SJCRH30 (cell line): ENCODE data around the gene SSU72. TPM values are rescaled to one million over a fixed set of nuclear protein-coding genes. Genes with fewer than 3 reads are reported as not detected.
A peak's percentile ranks its signal among the peaks of the same experiment; 100 is the strongest.
"Not testable (repeated sequence)": the region's sequence is repeated elsewhere in the genome, so short reads cannot be mapped to it uniquely, and the experiment has no call there.

Experiments
- DNase-seq, 2 experiments: peaks; one replicate each; pipeline ENCODE4 v3.0.0-alpha.2; 2015 to 2020
- H3K27ac ChIP-seq: fragments of 250-450 bp; sonication (Bioruptor Pico); 2 replicates; pipeline ENCODE4 v1.5.1; 2020; ENCODE audit warnings: mild to moderate bottlenecking, moderate library complexity
- H3K27me3 ChIP-seq: fragments of 250-450 bp; sonication (Bioruptor Pico); 2 replicates; pipeline ENCODE4 v1.5.1; 2020; ENCODE audit warnings: mild to moderate bottlenecking, moderate library complexity
- H3K36me3 ChIP-seq: fragments of 250-450 bp; sonication (Bioruptor Pico); 2 replicates; pipeline ENCODE4 v1.5.1; 2020; ENCODE audit warnings: mild to moderate bottlenecking, moderate library complexity
- H3K4me1 ChIP-seq: fragments of 250-450 bp; sonication (Bioruptor Pico); 2 replicates; pipeline ENCODE4 v1.5.1; 2020; ENCODE audit warnings: mild to moderate bottlenecking, moderate library complexity
- H3K4me3 ChIP-seq: fragments of 250-450 bp; sonication (Bioruptor Pico); 2 replicates; pipeline ENCODE4 v1.5.1; 2020; ENCODE audit warnings: mild to moderate bottlenecking, moderate library complexity
- H3K9me3 ChIP-seq: fragments of 250-450 bp; sonication (Bioruptor Pico); replicated peaks from 2 replicates; pipeline ENCODE4 v1.5.1; 2020; ENCODE audit warnings: mild to moderate bottlenecking, moderate library complexity
- total RNA-seq: library from RNA; depleted of rRNA; stranded (reverse); fragments of >200 nt; shearing (Covaris generic); gene quantifications from 2 replicates; pipeline ENCODE4 v1.2.3, GENCODE V29; 2014

The SSU72 gene
- total RNA-seq, 1 experiment from 2014 or later, result 267 TPM

DNA sequence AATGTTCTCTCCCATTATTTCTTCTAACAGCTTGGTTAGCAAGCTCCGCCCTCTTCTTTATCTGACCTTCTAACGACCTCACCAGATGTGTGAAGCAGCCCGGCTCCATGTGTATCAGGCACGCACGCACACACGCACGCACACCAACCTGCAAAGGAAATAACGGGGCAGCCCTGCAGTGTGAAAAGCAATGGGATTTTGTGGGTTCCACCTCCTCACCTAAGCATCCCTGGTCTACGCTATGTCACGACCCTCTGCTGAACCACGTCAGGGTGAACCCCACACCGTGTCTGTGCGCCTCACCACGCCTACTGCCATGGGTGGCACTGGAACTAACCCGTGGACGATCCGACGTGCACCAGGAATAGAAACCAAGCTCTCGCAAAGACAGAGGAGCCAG lies 10.4 kb downstream of the SSU72 start:
- Histone ChIP-seq H3K4me1 (peaks cover 47% of the 10 kb centered on the region), H3K27me3 (no peaks in the 10 kb centered on the region), H3K4me3 (no peak overlapping the region), H3K9me3 (no peaks in the 10 kb centered on the region), H3K36me3 (peaks cover 74% of the 10 kb centered on the region), H3K27ac (no peak overlapping the region)
- no peak for DNase-seq

DNA sequence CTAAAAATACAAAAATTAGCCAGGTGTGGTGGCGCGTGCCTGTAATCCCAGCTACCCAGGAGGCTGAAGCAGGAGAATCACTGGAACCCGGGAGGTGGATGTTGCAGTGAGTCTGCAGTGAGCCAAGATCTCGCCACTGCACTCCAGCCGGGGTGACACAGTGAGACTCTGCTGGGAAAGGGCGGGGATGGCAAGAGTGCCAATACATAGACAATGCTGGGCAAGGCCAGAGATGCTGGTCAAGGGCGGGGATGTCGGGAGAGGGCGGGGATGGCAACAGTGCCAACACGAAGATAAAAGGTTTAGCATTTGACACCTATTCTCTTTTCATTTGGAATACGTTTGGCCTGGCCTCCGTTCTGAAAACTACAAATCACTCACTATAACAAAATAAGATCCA lies 11.0 kb downstream of the SSU72 start:
- DNase-seq, result no peak
- Histone ChIP-seq H3K4me1 (peaks cover 47% of the 10 kb centered on the region), H3K27ac (no peak overlapping the region), H3K36me3 (peaks cover 74% of the 10 kb centered on the region), H3K9me3 (no peaks in the 10 kb centered on the region), H3K27me3 (no peaks in the 10 kb centered on the region), H3K4me3 (no peak overlapping the region)

DNA sequence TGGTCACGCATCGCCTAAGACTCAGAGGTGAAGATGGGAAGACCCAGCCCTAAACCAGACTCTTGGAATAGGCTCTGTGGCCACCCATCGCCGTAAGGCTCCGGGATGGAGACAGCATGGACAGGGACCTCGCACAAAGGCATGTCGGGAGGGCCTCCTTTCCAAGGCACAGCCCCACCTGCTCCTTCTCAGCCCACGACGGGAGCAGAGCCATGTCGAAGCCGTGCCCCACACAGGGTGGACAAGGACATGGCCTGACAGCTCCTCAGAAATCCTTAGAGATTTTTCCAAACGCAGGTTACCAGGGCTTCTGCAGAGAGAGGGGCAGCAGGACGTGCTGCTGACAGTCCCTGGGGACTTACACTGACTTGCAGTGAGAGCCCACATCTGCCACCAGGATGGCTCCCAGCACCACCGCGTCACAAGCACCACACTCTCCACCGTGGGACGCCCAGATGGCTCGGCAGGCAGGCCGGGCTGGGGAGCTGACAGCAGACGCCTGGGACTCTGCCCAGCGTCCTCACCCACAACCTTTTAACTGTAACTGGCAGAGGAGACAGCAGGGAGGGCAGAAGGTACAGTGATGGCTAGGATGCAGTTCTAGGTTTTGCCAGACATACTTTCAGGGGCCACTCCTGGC lies 12.0 kb downstream of the SSU72 start:
- no peak for DNase-seq
- Histone ChIP-seq H3K36me3 (peaks cover 78% of the 10 kb centered on the region), H3K9me3 (no peaks in the 10 kb centered on the region), H3K27ac (no peak overlapping the region), H3K4me1 (peaks cover 48% of the 10 kb centered on the region), H3K27me3 (no peaks in the 10 kb centered on the region), H3K4me3 (no peak overlapping the region)

DNA sequence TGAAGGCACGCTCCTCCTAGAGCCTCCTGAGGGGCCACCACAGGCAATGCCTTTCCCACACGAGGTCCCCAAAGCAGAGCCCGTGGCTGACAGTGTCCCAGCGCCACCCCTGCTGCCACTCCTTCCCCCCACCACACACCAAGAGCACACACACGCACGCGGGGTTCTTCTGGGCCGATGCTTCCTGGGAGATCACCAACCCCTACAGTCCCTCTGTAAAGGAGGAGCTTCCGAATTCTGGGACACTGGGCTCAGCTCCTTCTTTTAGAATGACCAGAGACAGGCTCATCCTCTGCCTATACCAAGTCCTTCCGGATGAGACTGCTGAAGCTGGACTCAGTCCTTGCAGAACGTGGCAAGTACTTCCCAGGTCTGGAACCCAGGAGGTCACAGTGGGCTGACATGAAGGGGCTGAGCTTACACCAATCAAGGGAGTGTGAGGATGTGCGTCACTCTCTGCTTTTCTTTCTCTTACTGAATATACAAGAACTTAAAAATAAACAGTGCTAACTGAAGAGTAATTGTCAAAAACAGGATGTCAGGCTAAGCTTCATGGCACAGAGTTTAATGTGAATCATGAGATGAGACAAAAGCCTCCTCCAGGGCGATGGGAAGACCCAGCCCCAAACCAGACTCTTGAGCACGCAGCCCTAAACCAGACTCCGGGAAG lies 12.7 kb downstream of the SSU72 start:
- H3K4me3 ChIP-seq, result no peak overlapping the region
- no peaks in the 10 kb centered on the region for H3K9me3 ChIP-seq
- H3K27ac ChIP-seq, result no peak overlapping the region
- peaks cover 51% of the 10 kb centered on the region for H3K4me1 ChIP-seq
- DNase-seq, result no peak
- peaks cover 86% of the 10 kb centered on the region for H3K36me3 ChIP-seq
- H3K27me3 ChIP-seq, result no peaks in the 10 kb centered on the region

DNA sequence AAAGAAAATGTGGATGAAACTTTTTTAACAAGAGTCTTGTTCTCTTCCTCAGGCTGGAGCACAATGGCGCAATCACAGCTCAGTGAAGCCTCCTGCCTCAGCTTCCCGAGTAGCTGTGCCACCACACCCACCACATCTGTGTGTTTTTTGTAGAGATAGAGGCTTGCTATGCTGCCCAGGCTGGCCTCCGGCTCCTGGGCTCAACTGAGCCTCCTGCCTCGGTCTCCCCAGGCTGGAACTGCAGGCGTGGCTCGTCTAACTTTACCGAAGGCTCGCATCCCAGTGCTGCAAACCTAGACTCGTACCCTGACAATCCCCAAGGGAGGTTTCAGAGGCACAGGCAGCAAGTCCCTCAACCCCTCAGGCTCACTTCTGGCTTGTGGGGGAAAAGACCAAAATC lies 14.5 kb downstream of the SSU72 start:
- Histone ChIP-seq H3K36me3 (peaks cover 86% of the 10 kb centered on the region), H3K4me3 (no peak overlapping the region), H3K4me1 (peaks cover 34% of the 10 kb centered on the region), H3K9me3 (no peaks in the 10 kb centered on the region), H3K27ac (no peak overlapping the region), H3K27me3 (no peaks in the 10 kb centered on the region)
- no peak for DNase-seq

DNA sequence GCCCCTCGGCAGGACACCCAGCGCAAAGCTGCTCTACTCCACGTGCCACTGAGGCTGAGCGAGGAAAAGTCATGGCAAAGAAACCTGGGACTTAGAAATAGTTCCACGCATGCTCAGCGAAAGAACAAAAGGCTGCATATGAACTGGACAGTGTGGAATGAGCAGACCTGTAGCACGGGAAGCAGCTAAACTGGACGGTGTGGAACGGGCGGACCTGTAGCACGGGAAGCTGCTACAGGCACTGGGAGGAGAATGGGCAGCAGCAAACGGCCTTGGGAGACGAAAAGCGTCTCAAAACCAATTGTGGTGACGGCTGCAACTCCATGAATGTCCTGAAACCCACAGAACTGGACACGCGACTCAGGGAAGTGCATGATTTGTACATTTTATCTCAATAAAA lies 15.6 kb downstream of the SSU72 start:
- no peaks in the 10 kb centered on the region for H3K27me3 ChIP-seq
- H3K27ac ChIP-seq, result no peak overlapping the region
- no peak for DNase-seq
- peaks cover 79% of the 10 kb centered on the region for H3K36me3 ChIP-seq
- H3K4me3 ChIP-seq, result no peak overlapping the region
- peaks cover 27% of the 10 kb centered on the region for H3K4me1 ChIP-seq
- no peaks in the 10 kb centered on the region for H3K9me3 ChIP-seq

DNA sequence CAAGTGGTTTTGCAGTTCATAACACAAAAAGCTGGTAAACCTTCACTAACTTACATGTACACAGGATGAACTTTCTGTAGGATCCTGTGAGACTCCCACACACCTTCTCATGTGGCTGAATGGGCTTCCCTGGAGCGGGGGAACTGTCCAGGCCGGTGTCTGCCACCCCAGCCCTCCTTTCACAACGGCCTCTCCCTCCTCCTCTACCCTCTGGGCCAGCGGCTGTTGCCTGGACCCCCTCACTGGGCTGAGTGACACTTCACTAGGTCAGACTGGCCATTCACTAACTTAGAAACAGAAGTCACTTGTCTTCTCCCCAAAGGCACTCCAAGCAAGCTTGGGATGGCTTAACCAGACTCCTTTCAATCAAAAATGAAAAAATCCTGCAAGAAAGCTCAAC lies 16.1 kb downstream of the SSU72 start:
- peaks cover 74% of the 10 kb centered on the region for H3K36me3 ChIP-seq
- H3K9me3 ChIP-seq, result no peaks in the 10 kb centered on the region
- peak overlapping the region; percentile 2; the same call in 1 of the 2 replicates for H3K27ac ChIP-seq
- DNase-seq, result no peak
- no peak overlapping the region for H3K4me3 ChIP-seq
- no peaks in the 10 kb centered on the region for H3K27me3 ChIP-seq
- H3K4me1 ChIP-seq, result peaks cover 26% of the 10 kb centered on the region

DNA sequence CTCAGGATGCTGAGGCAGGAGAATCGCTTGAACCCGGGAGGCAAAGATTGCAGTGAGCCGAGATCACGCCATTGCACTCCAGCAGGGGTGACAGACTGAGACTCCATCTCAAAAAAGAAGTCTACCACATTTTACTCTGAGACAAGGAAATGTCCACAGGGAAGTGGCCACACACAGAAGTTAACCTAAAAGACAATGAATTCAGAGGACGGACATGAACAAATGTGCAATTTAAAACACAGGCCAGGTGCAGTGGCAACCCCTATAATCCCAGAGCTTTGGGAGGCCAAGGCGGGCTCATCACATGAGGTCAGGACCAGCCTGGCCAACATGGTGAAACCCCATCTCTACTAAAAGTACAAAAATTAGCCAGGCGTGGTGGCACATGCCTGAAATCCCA lies 17.0 kb downstream of the SSU72 start:
- not testable (repeated sequence) for H3K27me3 ChIP-seq, H3K9me3 ChIP-seq, H3K4me3 ChIP-seq, H3K27ac ChIP-seq
- peak in 1 of 2 experiments; percentile 65 for DNase-seq
- peaks cover 26% of the 10 kb centered on the region for H3K4me1 ChIP-seq
- peaks cover 65% of the 10 kb centered on the region for H3K36me3 ChIP-seq

DNA sequence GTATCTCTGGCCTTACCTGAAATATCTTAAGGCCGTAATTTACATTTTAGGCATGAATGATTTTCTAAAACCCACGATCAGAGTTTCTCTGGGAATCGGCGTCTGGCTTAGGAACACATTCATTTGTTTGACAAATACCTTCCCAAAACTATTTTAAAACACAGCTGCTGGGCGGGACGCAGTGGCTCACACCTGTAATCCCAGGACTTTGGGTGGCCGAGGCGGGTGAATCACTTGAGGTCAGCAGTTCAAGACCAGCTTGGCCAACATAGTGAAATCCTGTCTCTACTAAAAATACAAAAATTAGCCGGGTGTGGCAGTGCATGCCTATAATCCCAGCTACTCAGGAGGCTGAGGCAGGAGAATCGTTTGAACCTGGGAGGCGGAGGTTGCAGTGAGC lies 17.7 kb downstream of the SSU72 start:
- peaks cover 26% of the 10 kb centered on the region for H3K4me1 ChIP-seq
- not testable (repeated sequence) for H3K27me3 ChIP-seq, H3K4me3 ChIP-seq, DNase-seq, H3K27ac ChIP-seq, H3K9me3 ChIP-seq
- peaks cover 58% of the 10 kb centered on the region for H3K36me3 ChIP-seq

DNA sequence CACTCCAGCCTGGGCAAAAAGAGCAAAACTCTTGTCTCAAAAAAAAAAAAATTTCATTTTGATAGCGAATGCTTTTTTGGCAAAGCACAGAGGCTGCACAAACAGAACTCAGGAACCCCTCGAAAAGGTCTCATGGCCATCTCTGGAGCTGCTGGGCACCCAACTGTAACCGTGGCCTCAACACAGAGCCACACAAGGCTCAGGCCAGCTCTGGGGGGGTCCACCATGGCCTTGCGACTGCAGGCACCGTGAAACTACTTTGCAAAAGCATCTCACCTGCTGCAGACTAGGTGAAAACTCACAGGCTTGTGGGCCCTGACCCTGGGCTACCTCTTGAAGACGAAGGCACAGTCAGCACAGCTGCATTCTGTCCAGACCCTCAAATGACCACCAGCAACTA lies 18.2 kb downstream of the SSU72 start:
- no peaks in the 10 kb centered on the region for H3K27me3 ChIP-seq
- H3K4me1 ChIP-seq, result peaks cover 26% of the 10 kb centered on the region
- no peaks in the 10 kb centered on the region for H3K9me3 ChIP-seq
- DNase-seq, result no peak
- H3K27ac ChIP-seq, result no peak overlapping the region
- no peak overlapping the region for H3K4me3 ChIP-seq
- peaks cover 53% of the 10 kb centered on the region for H3K36me3 ChIP-seq

DNA sequence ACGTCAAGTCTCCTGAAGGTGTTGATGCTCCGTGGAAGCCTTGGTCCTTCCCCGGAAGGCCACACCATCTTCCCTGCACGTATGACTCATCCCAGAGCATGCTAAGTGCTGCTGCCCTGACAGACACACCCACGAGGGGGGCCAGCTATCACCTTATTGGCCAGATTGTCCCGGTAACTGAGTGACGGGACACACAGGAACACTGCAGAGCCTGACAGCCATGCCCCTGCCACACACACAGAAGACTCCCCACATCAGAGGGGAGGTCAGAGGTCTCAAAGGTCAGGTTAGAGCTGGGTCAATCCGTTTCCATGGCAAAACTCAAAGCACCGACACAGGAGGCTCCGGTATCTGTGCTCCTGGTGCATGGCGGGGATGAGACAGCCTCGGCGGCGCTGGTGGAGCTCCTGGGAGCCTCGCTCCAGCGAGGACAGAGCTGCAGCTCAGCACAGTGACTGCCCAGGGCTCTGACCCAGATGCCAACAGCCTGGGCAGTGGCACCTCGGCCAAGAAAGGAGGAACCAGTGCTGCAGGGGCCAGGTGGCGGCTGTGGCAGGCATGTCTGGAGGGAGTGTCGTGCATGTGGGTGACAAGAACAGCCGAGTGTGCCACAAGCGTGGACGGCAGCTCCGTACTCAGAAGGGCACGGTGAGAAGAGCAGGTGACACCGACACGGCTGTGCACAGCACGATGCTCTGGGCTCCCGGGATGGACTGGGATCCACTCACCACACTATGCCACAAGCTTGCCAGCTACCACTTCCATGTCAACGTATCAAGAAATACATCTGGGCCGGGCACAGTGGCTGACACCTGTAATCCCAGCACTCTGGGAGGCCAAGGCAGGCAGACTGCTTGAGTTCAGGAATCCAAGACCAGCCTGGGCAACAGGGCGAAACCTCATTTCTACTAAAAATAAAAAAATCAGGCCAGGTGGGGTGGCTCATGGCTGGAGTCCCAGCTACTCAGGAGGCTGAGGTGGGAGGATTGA lies 19.4 kb downstream of the SSU72 start:
- no peak overlapping the region for H3K27ac ChIP-seq
- H3K27me3 ChIP-seq, result no peaks in the 10 kb centered on the region
- peaks cover 26% of the 10 kb centered on the region for H3K4me1 ChIP-seq
- DNase-seq, result no peak
- no peaks in the 10 kb centered on the region for H3K9me3 ChIP-seq
- no peak overlapping the region for H3K4me3 ChIP-seq
- H3K36me3 ChIP-seq, result peaks cover 40% of the 10 kb centered on the region

DNA sequence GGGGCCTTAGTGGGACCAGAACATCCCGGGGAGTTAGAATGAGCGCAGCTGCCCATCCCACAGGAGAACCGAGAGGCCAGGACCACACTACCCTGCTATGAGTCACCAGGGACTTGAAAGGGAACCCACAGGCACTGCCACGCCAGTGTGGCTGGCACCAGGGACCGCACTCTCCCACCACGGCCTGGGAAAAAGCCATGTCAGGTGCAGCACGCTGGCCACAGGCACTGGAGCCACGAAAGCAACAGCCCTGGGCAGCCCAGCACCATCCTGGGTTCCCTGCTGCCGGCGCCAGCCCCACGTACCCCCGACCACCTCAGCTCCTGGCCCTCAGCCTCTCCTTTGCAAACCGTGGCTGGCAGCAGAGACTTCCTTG lies 20.1 kb downstream of the SSU72 start:
- Histone ChIP-seq H3K27me3 (no peaks in the 10 kb centered on the region), H3K4me3 (no peak overlapping the region), H3K4me1 (peaks cover 23% of the 10 kb centered on the region), H3K9me3 (no peaks in the 10 kb centered on the region), H3K36me3 (peaks cover 35% of the 10 kb centered on the region), H3K27ac (no peak overlapping the region)
- no peak for DNase-seq

DNA sequence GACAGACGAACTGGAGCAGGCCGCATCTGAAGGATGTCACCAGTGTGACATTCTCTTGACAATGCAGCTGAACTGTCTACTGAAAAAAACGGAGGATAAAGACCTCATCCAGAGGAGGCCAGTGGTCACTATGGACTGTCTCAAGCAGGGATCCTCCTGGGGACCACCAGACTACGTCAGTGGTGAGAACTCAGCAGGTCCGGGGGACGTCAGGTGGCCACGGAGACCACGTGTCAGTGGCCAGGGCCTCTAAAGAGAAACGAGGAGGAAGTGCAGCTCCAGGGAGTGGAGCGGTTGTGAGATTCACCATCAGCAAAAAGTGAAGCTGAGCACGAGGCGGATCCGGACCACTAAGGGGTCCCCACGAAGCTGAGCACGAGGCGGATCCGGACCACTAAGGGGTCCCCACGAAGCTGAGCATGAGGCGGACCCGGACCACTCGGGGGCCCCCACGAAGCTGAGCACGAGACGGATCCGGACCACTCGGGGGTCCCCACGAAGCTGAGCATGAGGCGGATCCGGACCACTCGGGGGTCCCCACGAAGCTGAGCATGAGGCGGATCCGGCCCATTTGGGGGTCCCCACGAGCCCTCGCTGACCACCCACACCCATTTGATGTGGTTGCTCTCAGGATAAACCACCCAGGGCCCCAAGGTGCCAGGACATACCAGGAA lies 20.7 kb downstream of the SSU72 start:
- H3K9me3 ChIP-seq, result no peaks in the 10 kb centered on the region
- DNase-seq, result no peak
- H3K27ac ChIP-seq, result no peak overlapping the region
- no peak overlapping the region for H3K4me3 ChIP-seq
- no peaks in the 10 kb centered on the region for H3K27me3 ChIP-seq
- peaks cover 17% of the 10 kb centered on the region for H3K4me1 ChIP-seq
- peaks cover 29% of the 10 kb centered on the region for H3K36me3 ChIP-seq

DNA sequence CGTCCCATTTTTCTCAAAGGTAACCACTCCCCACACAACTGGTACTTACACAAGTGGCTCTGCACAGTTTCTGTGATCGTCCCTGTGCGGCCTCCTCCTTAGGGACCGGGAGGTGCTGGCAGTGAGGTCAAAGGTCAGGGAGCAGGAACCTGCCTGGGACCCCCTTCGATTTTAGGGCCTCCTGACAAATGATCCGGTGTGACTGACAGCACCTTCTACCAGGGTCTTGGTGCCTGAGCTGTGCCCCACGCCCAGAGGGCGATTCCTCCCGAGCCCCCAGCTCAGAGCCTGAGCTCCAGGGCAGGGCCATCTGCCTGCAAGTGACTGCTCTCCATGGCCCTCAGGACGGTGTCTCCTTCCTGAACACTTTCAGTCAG lies 22.4 kb downstream of the SSU72 start:
- Histone ChIP-seq H3K9me3 (no peaks in the 10 kb centered on the region), H3K27me3 (no peaks in the 10 kb centered on the region), H3K36me3 (peaks cover 23% of the 10 kb centered on the region), H3K4me3 (no peak overlapping the region), H3K4me1 (peaks cover under 1% of the 10 kb centered on the region), H3K27ac (no peak overlapping the region)
- DNase-seq, result no peak
